OCI-LY7 (cell line): ENCODE results near the gene RBM17. TPM values are rescaled to one million over a fixed set of nuclear protein-coding genes. Genes with fewer than 3 reads are reported as not detected.

Experiments
- BruUV-seq: library from RNA; stranded (reverse); fragments of 400-500 nt; replicated peaks from 2 replicates; lab custom pipeline; 2021; lab: Mats Ljungman, UMichigan
- CTCF ChIA-PET: fragments of 300-600 bp; sonication (Branson Sonifier 250); formaldehyde crosslinking; loops from one replicate; lab custom pipeline; 2022; ENCODE audit warnings: antibody characterized with exemption; ENCODE audit not compliant: unreplicated experiment; lab: Charles Lee
- POLR2A ChIA-PET: fragments of 300-600 bp; sonication (Branson Sonifier 250); formaldehyde crosslinking; loops from one replicate; lab custom pipeline; 2022; ENCODE audit warnings: antibody characterized with exemption; lab: Charles Lee
- DNase-seq: peaks from one replicate; pipeline ENCODE4 v3.0.0-alpha.2; 2015; ENCODE audit warnings: low spot score
- H2AFZ ChIP-seq: fragments of 200-600 bp; sonication (generic), shearing (Covaris generic); 2 replicates; pipeline ENCODE4 v1.6.1; 2014; ENCODE audit warnings: mild to moderate bottlenecking, antibody characterized with exemption, low read length, moderate library complexity
- H3K27ac ChIP-seq: fragments of 200-600 bp; sonication (generic); 2 replicates; pipeline ENCODE4 v1.5.1; 2014; ENCODE audit warnings: mixed run types, low read depth, mild to moderate bottlenecking, moderate library complexity, low read length, inconsistent platforms; ENCODE audit not compliant: poor library complexity, severe bottlenecking
- H3K36me3 ChIP-seq: fragments of 200-600 bp; sonication (generic); 2 replicates; pipeline ENCODE4 v1.6.1; 2014; ENCODE audit warnings: mild to moderate bottlenecking, antibody characterized with exemption, low read length, moderate library complexity, mixed read lengths; ENCODE audit not compliant: insufficient read depth
- H3K4me1 ChIP-seq: fragments of 200-600 bp; sonication (generic); 2 replicates; pipeline ENCODE4 v1.5.1; 2014; ENCODE audit warnings: mild to moderate bottlenecking, low read length; ENCODE audit not compliant: insufficient read depth, poor library complexity, severe bottlenecking
- H3K4me2 ChIP-seq: fragments of 200-600 bp; sonication (generic); 2 replicates; pipeline ENCODE4 v1.6.1; 2014; ENCODE audit warnings: mild to moderate bottlenecking, low read length
- H3K4me3 ChIP-seq: fragments of 200-600 bp; sonication (generic); 2 replicates; pipeline ENCODE4 v1.5.1; 2014; ENCODE audit warnings: mild to moderate bottlenecking, low read depth, low read length; ENCODE audit not compliant: poor library complexity, severe bottlenecking
- H3K79me2 ChIP-seq: fragments of 200-600 bp; sonication (generic); 2 replicates; pipeline ENCODE4 v1.6.1; 2016; ENCODE audit warnings: low read depth, mild to moderate bottlenecking, low read length, moderate library complexity, mixed read lengths; ENCODE audit not compliant: insufficient read depth
- H3K9me2 ChIP-seq: fragments of 200-600 bp; sonication (generic); 2 replicates; pipeline ENCODE4 v1.6.1; 2016; ENCODE audit warnings: mild to moderate bottlenecking, low read length, mixed read lengths; ENCODE audit not compliant: insufficient read depth
- H3K9me3 ChIP-seq: fragments of 200-600 bp; sonication (generic); 2 replicates; pipeline ENCODE4 v1.6.1; 2014; ENCODE audit warnings: mild to moderate bottlenecking, mixed run types, low read length, mixed read lengths
- H4K20me1 ChIP-seq: fragments of 200-600 bp; sonication (generic); 2 replicates; pipeline ENCODE4 v1.6.1; 2014; ENCODE audit warnings: mild to moderate bottlenecking, antibody characterized with exemption, low read length, moderate library complexity, mixed read lengths; ENCODE audit not compliant: insufficient read depth
- EZH2phosphoT487 ChIP-seq: fragments of 200-600 bp; sonication (generic); IDR thresholded peaks from 2 replicates; pipeline ENCODE4 v1.6.1; 2018; ENCODE audit warnings: low read depth, borderline replicate concordance, mild to moderate bottlenecking, mixed run types, antibody characterized with exemption, low read length, moderate library complexity, mixed read lengths
- intact Hi-C: fragments of 100-400 bp; cut with micrococcal nuclease; formaldehyde crosslinking; loops from one replicate; pipeline ENCODE4 v1.10.0; 2022; ENCODE audit not compliant: unreplicated experiment
- total RNA-seq, 2 experiments: library from RNA; depleted of rRNA in 1 of 2; stranded (reverse); fragments of >200 nt in 1 of 2; shearing (Covaris generic) in 1 of 2; gene quantifications; 2 replicates each; pipeline ENCODE4 v1.2.3, GENCODE V29; 2014 to 2022
- TF ChIP-seq, protein P1 (sequence below): fragments of 200-600 bp; sonication (generic); conservative IDR thresholded peaks from 2 replicates; pipeline ENCODE4 v1.5.1; 2014; ENCODE audit warnings: mild to moderate bottlenecking, antibody characterized with exemption, low read length, moderate library complexity, mixed read lengths

Gene RBM17
- total RNA-seq, 2 experiments from 2014 or later = 103 to 248 TPM

DNA sequence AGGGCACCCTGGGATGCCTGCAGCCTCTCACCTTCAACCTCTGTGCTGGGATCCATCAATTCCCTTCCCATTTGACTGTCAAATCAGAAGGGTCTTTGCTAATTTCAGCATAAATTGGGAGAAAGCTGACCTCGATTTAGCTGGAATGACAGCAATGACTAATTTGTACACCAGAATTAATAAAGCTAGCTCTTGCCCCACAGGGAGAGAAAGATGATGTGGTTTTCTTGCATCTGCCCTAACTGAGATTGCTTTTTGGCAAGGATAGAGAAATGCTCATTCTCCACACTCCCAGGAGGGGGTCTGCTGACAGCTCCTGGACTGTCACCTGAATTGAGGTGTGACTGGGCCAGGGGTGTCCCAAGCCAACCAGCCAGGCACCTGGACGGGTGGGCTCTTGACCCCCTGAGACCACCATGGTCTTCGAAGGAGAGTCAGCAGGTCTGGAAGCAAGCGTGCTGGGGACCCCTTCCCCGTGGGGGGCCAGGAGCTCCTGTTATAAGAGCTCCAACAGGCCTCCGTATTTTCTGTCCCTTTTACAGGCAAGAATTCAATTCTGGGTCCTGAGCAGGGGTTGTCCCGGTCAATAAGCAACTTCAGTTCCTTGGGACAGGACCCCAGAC is 42.1 kb downstream of the RBM17 start:
- intact Hi-C loops = no loop called here
- BruUV-seq = no TSS peak
- H4K20me1 ChIP-seq = no peaks in the 10 kb centered on the region
- TF ChIP-seq, protein P1, sequence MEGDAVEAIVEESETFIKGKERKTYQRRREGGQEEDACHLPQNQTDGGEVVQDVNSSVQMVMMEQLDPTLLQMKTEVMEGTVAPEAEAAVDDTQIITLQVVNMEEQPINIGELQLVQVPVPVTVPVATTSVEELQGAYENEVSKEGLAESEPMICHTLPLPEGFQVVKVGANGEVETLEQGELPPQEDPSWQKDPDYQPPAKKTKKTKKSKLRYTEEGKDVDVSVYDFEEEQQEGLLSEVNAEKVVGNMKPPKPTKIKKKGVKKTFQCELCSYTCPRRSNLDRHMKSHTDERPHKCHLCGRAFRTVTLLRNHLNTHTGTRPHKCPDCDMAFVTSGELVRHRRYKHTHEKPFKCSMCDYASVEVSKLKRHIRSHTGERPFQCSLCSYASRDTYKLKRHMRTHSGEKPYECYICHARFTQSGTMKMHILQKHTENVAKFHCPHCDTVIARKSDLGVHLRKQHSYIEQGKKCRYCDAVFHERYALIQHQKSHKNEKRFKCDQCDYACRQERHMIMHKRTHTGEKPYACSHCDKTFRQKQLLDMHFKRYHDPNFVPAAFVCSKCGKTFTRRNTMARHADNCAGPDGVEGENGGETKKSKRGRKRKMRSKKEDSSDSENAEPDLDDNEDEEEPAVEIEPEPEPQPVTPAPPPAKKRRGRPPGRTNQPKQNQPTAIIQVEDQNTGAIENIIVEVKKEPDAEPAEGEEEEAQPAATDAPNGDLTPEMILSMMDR = no peak
- no peak for TF ChIP-seq EZH2phosphoT487
- H3K4me2 ChIP-seq = no peak overlapping the region
- H3K79me2 ChIP-seq = no peaks in the 10 kb centered on the region
- CTCF ChIA-PET = interaction anchor here (0.7 kb wide), 1 partner anchor 9 kb away, joined by 3 read pairs; no protein-coding TSS in a partner anchor
- POLR2A ChIA-PET = interaction anchor here (0.5 to 3.0 kb wide), 5 partner anchors 8 to 132 kb away, joined by 3 to 10 read pairs (median 5); no protein-coding TSS in a partner anchor
- no peaks in the 10 kb centered on the region for H3K9me3 ChIP-seq
- no peak overlapping the region for H2AFZ ChIP-seq
- H3K4me1 ChIP-seq = peaks cover 16% of the 10 kb centered on the region
- H3K4me3 ChIP-seq = no peak overlapping the region
- no peak for DNase-seq
- H3K27ac ChIP-seq = no peak overlapping the region
- H3K36me3 ChIP-seq = no peaks in the 10 kb centered on the region
- no peaks in the 10 kb centered on the region for H3K9me2 ChIP-seq

- Histone ChIP-seq H4K20me1 (no peaks in the 10 kb centered on the region), H3K4me2 (no peak overlapping the region), H3K27ac (no peak overlapping the region), H3K36me3 (no peaks in the 10 kb centered on the region), H3K4me3 (no peak overlapping the region), H3K4me1 (peaks cover 16% of the 10 kb centered on the region), H2AFZ (no peak overlapping the region), H3K79me2 (no peaks in the 10 kb centered on the region), H3K9me3 (no peaks in the 10 kb centered on the region), H3K9me2 (no peaks in the 10 kb centered on the region)
- ChIA-PET CTCF (no interaction called here), POLR2A (interaction anchor here (0.9 to 1.9 kb wide), 2 partner anchors 11 to 30 kb away, joined by 3 to 7 read pairs; no protein-coding TSS in a partner anchor)
- no peak for DNase-seq
- TF ChIP-seq EZH2phosphoT487 = no peak
- TF ChIP-seq, protein P1 = no peak
- intact Hi-C loops = no loop called here
- no TSS peak for BruUV-seq
These were observed 44.7 kb downstream of the RBM17 start for GRCh38 chr10:6133331-6134098.
